ENCODE data around the gene HDAC9.

GRCh38 chr7:18828994-18829857 is 333.7 kb downstream of the HDAC9 start:
- TF ChIP-seq, protein P1, sequence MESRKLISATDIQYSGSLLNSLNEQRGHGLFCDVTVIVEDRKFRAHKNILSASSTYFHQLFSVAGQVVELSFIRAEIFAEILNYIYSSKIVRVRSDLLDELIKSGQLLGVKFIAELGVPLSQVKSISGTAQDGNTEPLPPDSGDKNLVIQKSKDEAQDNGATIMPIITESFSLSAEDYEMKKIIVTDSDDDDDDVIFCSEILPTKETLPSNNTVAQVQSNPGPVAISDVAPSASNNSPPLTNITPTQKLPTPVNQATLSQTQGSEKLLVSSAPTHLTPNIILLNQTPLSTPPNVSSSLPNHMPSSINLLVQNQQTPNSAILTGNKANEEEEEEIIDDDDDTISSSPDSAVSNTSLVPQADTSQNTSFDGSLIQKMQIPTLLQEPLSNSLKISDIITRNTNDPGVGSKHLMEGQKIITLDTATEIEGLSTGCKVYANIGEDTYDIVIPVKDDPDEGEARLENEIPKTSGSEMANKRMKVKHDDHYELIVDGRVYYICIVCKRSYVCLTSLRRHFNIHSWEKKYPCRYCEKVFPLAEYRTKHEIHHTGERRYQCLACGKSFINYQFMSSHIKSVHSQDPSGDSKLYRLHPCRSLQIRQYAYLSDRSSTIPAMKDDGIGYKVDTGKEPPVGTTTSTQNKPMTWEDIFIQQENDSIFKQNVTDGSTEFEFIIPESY (IDR thresholded peaks at IDR 0.05; ENCODE audit: extremely low read depth, insufficient replicate concordance, low read length), result no peak
- no peak for TF ChIP-seq EZH2 (IDR thresholded peaks at IDR 0.05)
